HEK293 (cell line): Measurements from ENCODE around the gene RFTN1.

ENCODE experiments used
- CTCF ChIA-PET: fragments of 350-600 bp; formaldehyde crosslinking; extraction: SDS; loops from one replicate; lab custom pipeline; 2021; ENCODE audit warnings: antibody characterized with exemption; lab: Yijun Ruan, JAX
- POLR2A ChIA-PET: fragments of 300-600 bp; formaldehyde crosslinking; extraction: SDS; loops from one replicate; lab custom pipeline; 2020; ENCODE audit warnings: antibody characterized with exemption, inconsistent platforms; lab: Yijun Ruan, JAX
- H3K27ac ChIP-seq: fragments of 200-500 bp; sonication (Bioruptor generic); 2 replicates; pipeline ENCODE4 v1.5.1; 2014; ENCODE audit warnings: low read depth, low read length, control low read depth, inconsistent platforms; ENCODE audit errors: extremely low read depth
- H3K36me3 ChIP-seq, 2 experiments: fragments of 200-500 bp in 1 of 2; sonication (Bioruptor generic) in 1 of 2; 1 replicate in 1 of 2; 2 replicates in 1 of 2; pipeline ENCODE4 v1.5.1; 2014 to 2017; ENCODE audit warnings: inconsistent platforms in 2 of 2, low read length in 2 of 2; ENCODE audit not compliant: control insufficient read depth in 2 of 2, insufficient read depth in 1 of 2
- H3K4me1 ChIP-seq: fragments of 200-500 bp; sonication (Bioruptor generic); 2 replicates; pipeline ENCODE4 v1.5.1; 2014; ENCODE audit warnings: mild to moderate bottlenecking, low read length, inconsistent platforms; ENCODE audit not compliant: control insufficient read depth, insufficient read depth
- H3K4me3 ChIP-seq: 2 replicates; pipeline ENCODE4 v1.5.1; 2011; ENCODE audit warnings: low read depth, mild to moderate bottlenecking, control low read depth, low read length, moderate library complexity
- H3K9me3 ChIP-seq: fragments of 200-500 bp; sonication (Bioruptor generic); 2 replicates; pipeline ENCODE4 v1.5.1; 2014; ENCODE audit warnings: low read depth, low read length, inconsistent platforms; ENCODE audit not compliant: control insufficient read depth, insufficient read depth
- EGR2 ChIP-seq: fragments of 450-650 bp; formaldehyde crosslinking; IDR thresholded peaks from 2 replicates; pipeline ENCODE4 v1.5.1; 2016; ENCODE audit warnings: low read depth, missing biosample characterization, missing genetic modification characterization
- FEZF1 ChIP-seq: fragments of 450-650 bp; formaldehyde crosslinking; IDR thresholded peaks from 2 replicates; pipeline ENCODE4 v1.5.1; 2016; ENCODE audit warnings: missing biosample characterization, missing genetic modification characterization
- HOXA7 ChIP-seq: sonication (generic); formaldehyde crosslinking; IDR thresholded peaks from 2 replicates; pipeline ENCODE4 v1.8.1; 2022; ENCODE audit warnings: missing genetic modification reagents, borderline replicate concordance
- KLF8 ChIP-seq: fragments of 450-650 bp; formaldehyde crosslinking; IDR thresholded peaks from 2 replicates; pipeline ENCODE4 v1.5.1; 2016; ENCODE audit warnings: missing biosample characterization, missing genetic modification characterization
- MZF1 ChIP-seq: fragments of 450-650 bp; formaldehyde crosslinking; IDR thresholded peaks from 2 replicates; pipeline ENCODE4 v1.5.1; 2017; ENCODE audit warnings: missing biosample characterization, missing genetic modification characterization, borderline replicate concordance
- PRDM1 ChIP-seq: fragments of 450-650 bp; formaldehyde crosslinking; IDR thresholded peaks from 2 replicates; pipeline ENCODE4; 2016; ENCODE audit warnings: missing biosample characterization, missing genetic modification characterization
- SP2 ChIP-seq: fragments of 450-650 bp; formaldehyde crosslinking; IDR thresholded peaks from 2 replicates; pipeline ENCODE4 v1.5.1; 2016; ENCODE audit warnings: missing biosample characterization, missing genetic modification characterization
- YY2 ChIP-seq: fragments of 450-650 bp; formaldehyde crosslinking; IDR thresholded peaks from 2 replicates; pipeline ENCODE4 v1.5.1; 2016; ENCODE audit warnings: missing biosample characterization, missing genetic modification characterization
- ZBTB21 ChIP-seq: fragments of 450-650 bp; formaldehyde crosslinking; IDR thresholded peaks from 2 replicates; pipeline ENCODE4 v1.5.1; 2017; ENCODE audit warnings: missing biosample characterization, missing genetic modification characterization
- ZFP37 ChIP-seq: fragments of 450-650 bp; formaldehyde crosslinking; IDR thresholded peaks from 2 replicates; pipeline ENCODE4 v1.5.1; 2016; ENCODE audit warnings: missing biosample characterization, missing genetic modification characterization
- ZNF121 ChIP-seq: fragments of 450-650 bp; formaldehyde crosslinking; IDR thresholded peaks from 2 replicates; pipeline ENCODE4 v1.5.1; 2016; ENCODE audit warnings: missing biosample characterization, missing genetic modification characterization
- ZNF133 ChIP-seq: fragments of 450-650 bp; formaldehyde crosslinking; IDR thresholded peaks from 2 replicates; pipeline ENCODE4 v1.5.1; 2016; ENCODE audit warnings: missing biosample characterization, missing genetic modification characterization
- ZNF174 ChIP-seq: fragments of 450-650 bp; formaldehyde crosslinking; IDR thresholded peaks from 2 replicates; pipeline ENCODE4 v1.5.0; 2017; ENCODE audit warnings: missing biosample characterization, mild to moderate bottlenecking, missing genetic modification characterization
- ZNF211 ChIP-seq: fragments of 450-650 bp; formaldehyde crosslinking; IDR thresholded peaks from 2 replicates; pipeline ENCODE4 v1.5.1; 2016; ENCODE audit warnings: low read depth, missing biosample characterization, missing genetic modification characterization
- ZNF221 ChIP-seq: fragments of 450-650 bp; formaldehyde crosslinking; IDR thresholded peaks from 2 replicates; pipeline ENCODE4 v1.5.1; 2017; ENCODE audit warnings: missing biosample characterization, missing genetic modification characterization, borderline replicate concordance
- ZNF292 ChIP-seq: fragments of 450-650 bp; formaldehyde crosslinking; IDR thresholded peaks from 2 replicates; pipeline ENCODE4 v1.5.1; 2016; ENCODE audit warnings: low read depth, missing biosample characterization, missing genetic modification characterization, borderline replicate concordance
- ZNF510 ChIP-seq: fragments of 450-650 bp; formaldehyde crosslinking; IDR thresholded peaks from 2 replicates; pipeline ENCODE4 v1.5.1; 2018; ENCODE audit warnings: mild to moderate bottlenecking, missing genetic modification characterization, missing biosample characterization; ENCODE audit not compliant: insufficient replicate concordance
- ZNF530 ChIP-seq: fragments of 450-650 bp; formaldehyde crosslinking; IDR thresholded peaks from 2 replicates; pipeline ENCODE4 v1.5.1; 2016; ENCODE audit warnings: low read depth, missing biosample characterization, missing genetic modification characterization
- ZNF664 ChIP-seq: fragments of 450-650 bp; formaldehyde crosslinking; IDR thresholded peaks from 2 replicates; pipeline ENCODE4 v1.5.1; 2016; ENCODE audit warnings: missing biosample characterization, missing genetic modification characterization
- ZNF791 ChIP-seq: fragments of 450-650 bp; formaldehyde crosslinking; IDR thresholded peaks from 2 replicates; pipeline ENCODE4 v1.5.1; 2016; ENCODE audit warnings: missing biosample characterization, missing genetic modification characterization
- ZNF830 ChIP-seq: fragments of 450-650 bp; IDR thresholded peaks from 2 replicates; pipeline ENCODE4 v1.5.0; 2018; ENCODE audit warnings: missing biosample characterization, missing genetic modification characterization, low read depth, mild to moderate bottlenecking, moderate library complexity
- ZXDB ChIP-seq: fragments of 450-650 bp; formaldehyde crosslinking; IDR thresholded peaks from 2 replicates; pipeline ENCODE4 v1.5.1; 2016; ENCODE audit warnings: missing biosample characterization, missing genetic modification characterization
- TF ChIP-seq, protein P1 (sequence below): fragments of 450-650 bp; formaldehyde crosslinking; conservative IDR thresholded peaks from 2 replicates; pipeline ENCODE4 v1.5.1; 2016; ENCODE audit warnings: low read depth, missing biosample characterization, missing genetic modification characterization
- TF ChIP-seq, protein P2 (sequence below): fragments of 450-650 bp; formaldehyde crosslinking; optimal IDR thresholded peaks from 2 replicates; pipeline ENCODE3; 2016; ENCODE audit warnings: missing biosample characterization, mild to moderate bottlenecking, missing genetic modification characterization
- TF ChIP-seq, protein P3 (sequence below): fragments of 450-650 bp; formaldehyde crosslinking; IDR thresholded peaks from 2 replicates; pipeline ENCODE4 v1.5.1; 2016; ENCODE audit warnings: missing biosample characterization, missing genetic modification characterization

RFTN1 gene

DNA sequence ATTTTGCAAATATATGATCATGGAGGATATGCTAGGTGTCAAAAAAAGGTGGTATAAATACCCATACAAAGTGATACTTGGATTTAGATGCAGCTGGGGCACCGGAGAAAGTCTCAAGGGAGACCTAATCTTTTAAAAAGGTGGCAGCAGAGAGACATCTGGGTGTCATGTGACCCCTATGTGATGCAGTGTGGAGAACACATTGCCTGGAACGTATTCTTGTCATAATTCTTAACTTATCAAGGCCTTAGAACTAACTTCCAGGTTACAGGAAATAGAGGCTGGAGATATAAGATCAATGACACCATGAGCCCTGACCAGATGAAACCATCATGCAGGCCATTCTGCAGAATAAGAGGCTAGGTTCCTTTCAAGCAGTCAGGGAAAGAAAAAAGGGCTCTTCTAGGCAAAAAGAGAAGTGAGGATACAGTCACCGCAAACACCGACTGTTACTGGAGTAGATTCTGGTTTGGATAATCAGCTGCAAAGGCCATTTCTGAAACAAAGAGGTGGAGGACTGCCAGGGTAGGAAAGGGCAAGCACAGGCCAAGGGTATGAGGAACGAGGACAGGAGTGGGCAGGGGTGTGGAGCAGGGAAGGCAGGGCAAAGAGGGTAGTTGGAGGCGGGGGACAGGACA is 147.9 kb downstream of the RFTN1 start:
- Histone ChIP-seq H3K36me3 (peaks cover 0 to 7% of the 10 kb centered on the region in 2 experiments; a peak in 1 of 3 replicates), H3K4me1 (no peaks in the 10 kb centered on the region), H3K27ac (no peak overlapping the region), H3K4me3 (no peak overlapping the region), H3K9me3 (no peaks in the 10 kb centered on the region)
- no peak for TF ChIP-seq ZNF133
- TF ChIP-seq SP2 (tag by site-specific recombination), result no peak
- TF ChIP-seq ZNF292 (tag by site-specific recombination), result no peak
- TF ChIP-seq, protein P1, sequence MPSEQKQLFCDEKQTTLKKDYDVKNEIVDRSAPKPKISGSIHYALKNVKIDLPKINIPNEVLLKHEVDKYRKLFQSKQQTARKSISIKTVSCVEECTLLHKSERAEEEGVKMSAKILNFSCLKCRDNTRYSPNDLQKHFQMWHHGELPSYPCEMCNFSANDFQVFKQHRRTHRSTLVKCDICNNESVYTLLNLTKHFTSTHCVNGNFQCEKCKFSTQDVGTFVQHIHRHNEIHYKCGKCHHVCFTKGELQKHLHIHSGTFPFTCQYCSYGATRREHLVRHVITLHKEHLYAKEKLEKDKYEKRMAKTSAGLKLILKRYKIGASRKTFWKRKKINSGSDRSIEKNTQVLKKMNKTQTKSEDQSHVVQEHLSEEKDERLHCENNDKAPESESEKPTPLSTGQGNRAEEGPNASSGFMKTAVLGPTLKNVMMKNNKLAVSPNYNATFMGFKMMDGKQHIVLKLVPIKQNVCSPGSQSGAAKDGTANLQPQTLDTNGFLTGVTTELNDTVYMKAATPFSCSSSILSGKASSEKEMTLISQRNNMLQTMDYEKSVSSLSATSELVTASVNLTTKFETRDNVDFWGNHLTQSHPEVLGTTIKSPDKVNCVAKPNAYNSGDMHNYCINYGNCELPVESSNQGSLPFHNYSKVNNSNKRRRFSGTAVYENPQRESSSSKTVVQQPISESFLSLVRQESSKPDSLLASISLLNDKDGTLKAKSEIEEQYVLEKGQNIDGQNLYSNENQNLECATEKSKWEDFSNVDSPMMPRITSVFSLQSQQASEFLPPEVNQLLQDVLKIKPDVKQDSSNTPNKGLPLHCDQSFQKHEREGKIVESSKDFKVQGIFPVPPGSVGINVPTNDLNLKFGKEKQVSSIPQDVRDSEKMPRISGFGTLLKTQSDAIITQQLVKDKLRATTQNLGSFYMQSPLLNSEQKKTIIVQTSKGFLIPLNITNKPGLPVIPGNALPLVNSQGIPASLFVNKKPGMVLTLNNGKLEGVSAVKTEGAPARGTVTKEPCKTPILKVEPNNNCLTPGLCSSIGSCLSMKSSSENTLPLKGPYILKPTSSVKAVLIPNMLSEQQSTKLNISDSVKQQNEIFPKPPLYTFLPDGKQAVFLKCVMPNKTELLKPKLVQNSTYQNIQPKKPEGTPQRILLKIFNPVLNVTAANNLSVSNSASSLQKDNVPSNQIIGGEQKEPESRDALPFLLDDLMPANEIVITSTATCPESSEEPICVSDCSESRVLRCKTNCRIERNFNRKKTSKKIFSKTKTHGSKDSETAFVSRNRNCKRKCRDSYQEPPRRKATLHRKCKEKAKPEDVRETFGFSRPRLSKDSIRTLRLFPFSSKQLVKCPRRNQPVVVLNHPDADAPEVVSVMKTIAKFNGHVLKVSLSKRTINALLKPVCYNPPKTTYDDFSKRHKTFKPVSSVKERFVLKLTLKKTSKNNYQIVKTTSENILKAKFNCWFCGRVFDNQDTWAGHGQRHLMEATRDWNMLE, result no peak
- TF ChIP-seq, protein P2, sequence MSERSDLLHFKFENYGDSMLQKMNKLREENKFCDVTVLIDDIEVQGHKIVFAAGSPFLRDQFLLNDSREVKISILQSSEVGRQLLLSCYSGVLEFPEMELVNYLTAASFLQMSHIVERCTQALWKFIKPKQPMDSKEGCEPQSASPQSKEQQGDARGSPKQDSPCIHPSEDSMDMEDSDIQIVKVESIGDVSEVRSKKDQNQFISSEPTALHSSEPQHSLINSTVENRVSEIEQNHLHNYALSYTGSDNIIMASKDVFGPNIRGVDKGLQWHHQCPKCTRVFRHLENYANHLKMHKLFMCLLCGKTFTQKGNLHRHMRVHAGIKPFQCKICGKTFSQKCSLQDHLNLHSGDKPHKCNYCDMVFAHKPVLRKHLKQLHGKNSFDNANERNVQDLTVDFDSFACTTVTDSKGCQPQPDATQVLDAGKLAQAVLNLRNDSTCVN (tag by site-specific recombination), result no peak
- TF ChIP-seq ZFP37 (tag by site-specific recombination), result no peak
- TF ChIP-seq ZNF174 (tag by site-specific recombination), result no peak
- no peak for TF ChIP-seq ZNF791 (tag by site-specific recombination)
- TF ChIP-seq ZNF211, result no peak
- TF ChIP-seq PRDM1 (tag by site-specific recombination), result no peak
- no peak for TF ChIP-seq ZNF121 (tag by site-specific recombination)
- no peak for TF ChIP-seq ZXDB (tag by site-specific recombination)
- no peak for TF ChIP-seq YY2
- no peak for TF ChIP-seq EGR2 (tag by site-specific recombination)
- ChIA-PET POLR2A (no interaction called here), CTCF (no interaction called here)

DNA sequence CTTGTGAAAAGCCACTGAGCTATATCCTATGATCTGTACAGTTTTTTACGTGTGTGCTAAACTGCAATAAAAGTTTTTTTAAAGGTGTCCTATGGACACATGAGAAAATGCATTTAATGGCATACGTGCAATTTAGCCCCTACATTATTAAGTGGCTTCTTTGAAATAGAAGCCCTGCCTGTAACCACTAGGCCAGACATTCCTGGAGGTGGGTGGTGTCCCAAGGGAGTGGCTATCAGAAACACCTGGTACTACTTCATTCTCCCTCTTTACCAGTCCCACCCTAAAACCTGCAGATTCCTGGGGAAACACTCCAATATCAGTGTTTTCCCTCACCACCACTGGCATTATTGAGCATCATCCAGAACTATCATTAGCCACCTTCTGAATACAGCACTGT is 148.5 kb downstream of the RFTN1 start:
- no peaks in the 10 kb centered on the region for H3K9me3 ChIP-seq
- no peak overlapping the region for H3K27ac ChIP-seq
- H3K36me3 ChIP-seq, result peaks cover 0 to 7% of the 10 kb centered on the region in 2 experiments; a peak in 1 of 3 replicates
- POLR2A ChIA-PET, result no interaction called here
- CTCF ChIA-PET, result no interaction called here
- H3K4me1 ChIP-seq, result no peaks in the 10 kb centered on the region
- no peak overlapping the region for H3K4me3 ChIP-seq
- TF ChIP-seq, protein P3, sequence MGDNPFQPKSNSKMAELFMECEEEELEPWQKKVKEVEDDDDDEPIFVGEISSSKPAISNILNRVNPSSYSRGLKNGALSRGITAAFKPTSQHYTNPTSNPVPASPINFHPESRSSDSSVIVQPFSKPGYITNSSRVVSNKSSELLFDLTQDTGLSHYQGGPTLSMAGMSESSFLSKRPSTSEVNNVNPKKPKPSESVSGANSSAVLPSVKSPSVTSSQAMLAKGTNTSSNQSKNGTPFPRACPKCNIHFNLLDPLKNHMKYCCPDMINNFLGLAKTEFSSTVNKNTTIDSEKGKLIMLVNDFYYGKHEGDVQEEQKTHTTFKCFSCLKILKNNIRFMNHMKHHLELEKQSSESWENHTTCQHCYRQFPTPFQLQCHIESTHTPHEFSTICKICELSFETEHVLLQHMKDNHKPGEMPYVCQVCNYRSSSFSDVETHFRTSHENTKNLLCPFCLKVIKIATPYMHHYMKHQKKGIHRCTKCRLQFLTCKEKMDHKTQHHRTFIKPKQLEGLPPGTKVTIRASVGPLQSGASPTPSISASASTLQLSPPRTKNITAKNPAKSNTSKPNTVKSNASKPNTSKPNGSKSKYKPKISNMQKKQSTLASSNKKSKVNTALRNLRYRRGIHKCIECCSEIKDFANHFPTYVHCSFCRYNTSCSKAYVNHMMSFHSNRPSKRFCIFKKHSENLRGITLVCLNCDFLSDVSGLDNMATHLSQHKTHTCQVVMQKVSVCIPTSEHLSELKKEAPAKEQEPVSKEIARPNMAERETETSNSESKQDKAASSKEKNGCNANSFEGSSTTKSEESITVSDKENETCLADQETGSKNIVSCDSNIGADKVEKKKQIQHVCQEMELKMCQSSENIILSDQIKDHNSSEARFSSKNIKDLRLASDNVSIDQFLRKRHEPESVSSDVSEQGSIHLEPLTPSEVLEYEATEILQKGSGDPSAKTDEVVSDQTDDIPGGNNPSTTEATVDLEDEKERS (tag by site-specific recombination), result no peak
- no peak for TF ChIP-seq ZNF510
- TF ChIP-seq ZNF664, result no peak
- no peak for TF ChIP-seq ZBTB21 (tag by site-specific recombination)
- no peak for TF ChIP-seq ZNF830 (tag by site-specific recombination)
- no peak for TF ChIP-seq HOXA7
- TF ChIP-seq ZNF530 (tag by site-specific recombination), result no peak
- TF ChIP-seq KLF8 (tag by site-specific recombination), result no peak
- no peak for TF ChIP-seq FEZF1 (tag by site-specific recombination)
- no peak for TF ChIP-seq MZF1 (tag by site-specific recombination)
- TF ChIP-seq ZNF221 (tag by site-specific recombination), result no peak
